Measurements from ENCODE around the gene OOSP3.

The OOSP3 gene

DNA sequence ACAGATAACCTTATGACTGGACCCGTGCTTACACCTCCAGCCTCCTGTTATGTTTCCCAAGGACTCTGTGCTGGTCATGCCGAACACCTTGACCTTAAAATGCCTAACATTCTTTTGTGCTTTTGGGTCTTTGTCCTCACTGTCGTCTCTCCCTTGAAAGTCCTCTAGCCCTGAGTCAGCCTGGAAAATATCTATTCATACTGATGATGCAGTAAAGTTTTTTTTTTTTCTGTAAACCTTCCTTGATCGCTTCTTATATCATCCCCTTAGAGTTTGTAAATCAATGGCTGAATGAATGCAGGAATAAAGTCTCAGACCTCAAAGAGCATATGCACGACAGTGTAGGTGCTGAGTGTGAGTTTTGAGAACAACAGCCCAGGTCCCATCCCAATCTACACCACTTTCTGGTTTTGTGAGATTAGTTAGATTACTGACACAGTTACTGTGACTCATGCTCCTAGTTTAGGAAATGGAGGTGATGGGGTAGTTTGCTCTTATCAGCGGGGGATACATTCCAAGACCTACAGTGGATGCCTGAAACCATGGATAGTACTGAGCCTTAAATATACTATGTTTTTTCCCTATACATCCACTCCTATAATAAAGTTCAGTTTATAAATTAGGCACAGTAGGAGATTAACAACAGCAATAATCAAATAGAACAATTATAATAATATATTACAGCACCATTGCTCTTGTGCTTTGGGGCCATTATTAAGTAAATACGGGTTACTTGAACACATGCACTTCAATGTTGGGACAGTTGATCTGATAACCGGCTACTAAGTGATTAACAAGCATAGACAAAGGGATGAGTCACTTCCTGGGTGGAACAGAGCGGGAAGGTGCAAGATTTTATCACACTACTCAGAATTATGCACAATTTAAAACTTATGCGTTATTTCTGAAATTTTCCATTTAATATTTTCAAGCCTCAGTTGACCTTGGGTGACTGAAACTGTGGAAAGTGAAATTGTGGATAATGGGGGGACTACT is 20.8 kb upstream of the OOSP3 start:
- no peak for DNase-seq (ENCODE audit: low read depth)
- TF ChIP-seq, protein P1, sequence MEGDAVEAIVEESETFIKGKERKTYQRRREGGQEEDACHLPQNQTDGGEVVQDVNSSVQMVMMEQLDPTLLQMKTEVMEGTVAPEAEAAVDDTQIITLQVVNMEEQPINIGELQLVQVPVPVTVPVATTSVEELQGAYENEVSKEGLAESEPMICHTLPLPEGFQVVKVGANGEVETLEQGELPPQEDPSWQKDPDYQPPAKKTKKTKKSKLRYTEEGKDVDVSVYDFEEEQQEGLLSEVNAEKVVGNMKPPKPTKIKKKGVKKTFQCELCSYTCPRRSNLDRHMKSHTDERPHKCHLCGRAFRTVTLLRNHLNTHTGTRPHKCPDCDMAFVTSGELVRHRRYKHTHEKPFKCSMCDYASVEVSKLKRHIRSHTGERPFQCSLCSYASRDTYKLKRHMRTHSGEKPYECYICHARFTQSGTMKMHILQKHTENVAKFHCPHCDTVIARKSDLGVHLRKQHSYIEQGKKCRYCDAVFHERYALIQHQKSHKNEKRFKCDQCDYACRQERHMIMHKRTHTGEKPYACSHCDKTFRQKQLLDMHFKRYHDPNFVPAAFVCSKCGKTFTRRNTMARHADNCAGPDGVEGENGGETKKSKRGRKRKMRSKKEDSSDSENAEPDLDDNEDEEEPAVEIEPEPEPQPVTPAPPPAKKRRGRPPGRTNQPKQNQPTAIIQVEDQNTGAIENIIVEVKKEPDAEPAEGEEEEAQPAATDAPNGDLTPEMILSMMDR (IDR thresholded peaks at IDR 0.05; ENCODE audit: control insufficient read depth, insufficient read depth, low read depth, low read length, missing control alignments): no peak
- H3K4me3 ChIP-seq (ENCODE audit: control insufficient read depth, low read depth, low read length): no peak overlapping the region

DNA sequence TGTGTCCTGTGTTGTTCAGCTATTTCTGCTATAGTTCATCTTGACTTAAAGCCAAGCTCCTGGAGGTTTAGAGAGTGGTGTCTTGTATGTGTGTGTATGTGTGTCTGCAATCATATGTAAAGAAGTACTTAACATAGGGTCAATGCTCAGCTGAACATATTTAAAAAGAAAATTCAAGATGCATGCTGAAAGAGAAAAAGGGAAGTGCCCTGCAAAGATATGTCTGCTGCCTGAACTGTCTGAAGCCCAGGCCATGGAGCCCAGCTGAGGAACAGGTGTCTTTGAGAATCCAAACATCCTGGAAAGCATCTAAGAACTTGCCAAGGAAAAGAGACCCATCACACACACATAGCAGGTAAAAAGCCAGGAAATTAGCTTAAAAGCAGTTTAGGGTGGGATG is 18.9 kb upstream of the OOSP3 start:
- DNase-seq (ENCODE audit: low read depth): no peak

DNA sequence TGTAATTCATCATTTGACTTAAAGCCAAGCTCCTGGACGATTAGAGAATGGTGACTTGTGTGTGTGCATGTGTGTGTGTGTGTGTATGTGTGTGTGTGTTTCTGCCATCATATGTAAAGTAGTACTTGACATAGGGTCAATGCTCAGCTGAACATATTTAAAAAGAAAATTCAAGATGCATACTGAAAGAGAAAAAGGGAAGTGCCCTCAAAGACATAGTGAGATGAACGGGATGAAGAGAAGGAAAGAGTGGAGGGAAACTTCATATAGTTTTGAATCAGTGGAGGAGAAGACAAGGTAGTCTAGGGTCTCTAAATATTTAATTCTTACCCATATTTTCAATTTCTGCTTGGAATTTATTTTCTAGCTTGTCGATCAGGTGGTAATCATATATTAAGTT is 16.3 kb upstream of the OOSP3 start:
- no peak overlapping the region for H3K4me3 ChIP-seq (ENCODE audit: control insufficient read depth, low read depth, low read length)
- TF ChIP-seq, protein P1 (IDR thresholded peaks at IDR 0.05; ENCODE audit: control insufficient read depth, insufficient read depth, low read depth, low read length, missing control alignments): no peak
- DNase-seq (ENCODE audit: low read depth): no peak

More for the DNA sequence above, 18.9 kb upstream of the OOSP3 start:
- no peak overlapping the region for H3K4me3 ChIP-seq (ENCODE audit: control insufficient read depth, low read depth, low read length)
- TF ChIP-seq, protein P1 (IDR thresholded peaks at IDR 0.05; ENCODE audit: control insufficient read depth, insufficient read depth, low read depth, low read length, missing control alignments): no peak

DNA sequence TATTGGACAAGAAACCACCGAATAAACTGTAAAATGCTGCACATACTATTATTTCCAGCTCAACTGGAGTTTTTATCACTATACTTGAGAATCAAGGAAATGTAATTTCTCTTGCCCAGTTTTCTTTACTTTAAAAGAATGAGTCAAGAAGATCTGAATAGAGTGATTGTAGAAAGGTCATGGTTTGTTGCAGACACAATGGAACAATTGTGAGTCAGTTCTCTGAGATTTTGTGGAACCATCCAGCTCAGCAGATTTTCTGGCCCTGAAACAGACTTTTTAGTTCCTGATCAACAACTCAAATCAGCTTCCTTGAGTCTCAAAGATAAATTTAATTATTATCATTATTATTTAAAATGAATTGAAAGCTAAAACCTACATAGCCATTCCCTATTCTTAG is 13.6 kb upstream of the OOSP3 start:
- no peak for DNase-seq (ENCODE audit: low read depth)
- TF ChIP-seq, protein P1 (IDR thresholded peaks at IDR 0.05; ENCODE audit: control insufficient read depth, insufficient read depth, low read depth, low read length, missing control alignments): no peak

DNA sequence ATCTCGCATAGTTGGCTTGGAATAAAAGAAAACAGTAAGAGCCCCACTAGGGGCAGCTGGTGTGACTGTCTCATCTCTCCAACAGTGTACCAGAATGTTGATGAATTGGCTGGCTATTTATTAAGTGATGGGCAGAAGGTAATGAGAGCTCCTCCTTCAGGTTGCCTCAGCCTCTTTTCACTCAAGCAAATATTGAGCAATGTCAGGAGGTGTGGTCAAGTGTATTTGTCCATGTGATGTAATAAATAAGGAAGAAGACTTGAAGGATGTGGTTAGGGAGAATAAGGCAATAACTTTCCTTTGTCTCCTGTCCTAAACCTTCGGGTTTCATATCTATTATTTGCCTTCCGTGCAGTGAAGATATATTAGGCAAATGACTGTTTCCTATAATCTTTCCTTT is 12.2 kb upstream of the OOSP3 start, which contains the start of gene TCN1:
Gene TCN1, minus strand, starts transcription at position 91 of the 400 bp plus-strand sequence. Its CDS starts 17 bp downstream, at position 74.
- TF ChIP-seq, protein P1 (IDR thresholded peaks at IDR 0.05; ENCODE audit: control insufficient read depth, insufficient read depth, low read depth, low read length, missing control alignments): no peak
- no peak within 1 kb of the TSS for H3K4me3 ChIP-seq (ENCODE audit: control insufficient read depth, low read depth, low read length)
- DNase-seq (ENCODE audit: low read depth): no peak

More for the DNA sequence above, 13.6 kb upstream of the OOSP3 start:
- H3K4me3 ChIP-seq (ENCODE audit: control insufficient read depth, low read depth, low read length): no peak overlapping the region

DNA sequence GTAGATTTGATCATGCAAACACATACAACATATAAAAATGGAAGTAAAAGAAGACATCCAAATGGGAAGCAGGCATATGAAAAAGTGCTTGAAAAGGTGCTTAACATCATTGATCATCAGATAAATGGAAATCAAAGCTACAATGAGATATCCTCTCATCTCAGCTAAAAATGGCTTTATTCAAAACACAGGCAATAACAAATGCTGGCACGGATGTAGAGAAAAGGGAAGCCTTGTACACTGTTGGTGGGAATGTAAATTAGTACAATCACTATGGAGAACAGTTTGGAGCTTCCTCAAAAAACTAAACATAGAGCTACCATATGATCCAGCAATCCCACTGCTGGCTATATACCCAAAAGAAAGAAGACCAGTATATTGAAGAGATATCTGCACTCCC is 11.7 kb upstream of the OOSP3 start:
- TF ChIP-seq, protein P1 (IDR thresholded peaks at IDR 0.05; ENCODE audit: control insufficient read depth, insufficient read depth, low read depth, low read length, missing control alignments): no peak
- no peak overlapping the region for H3K4me3 ChIP-seq (ENCODE audit: control insufficient read depth, low read depth, low read length)
- no peak for DNase-seq (ENCODE audit: low read depth)
